Lung (tissue), 12 donors: ENCODE data around the gene RIPK3. TPM values are rescaled to one million over a fixed set of nuclear protein-coding genes. Genes with fewer than 3 reads are reported as not detected.

Source experiments
- ATAC-seq: fragments of 200-7000 bp; cut with Tn5 transposase; one replicate; pipeline ENCODE4 v1.9.1; 2020; ENCODE audit warnings: moderate number of reproducible peaks; ENCODE audit not compliant: insufficient read depth, low FRiP score
- DNase-seq, 3 donors: peaks; one replicate each; pipeline ENCODE4 v3.0.0-alpha.2; 2013 to 2017
- H3K27ac ChIP-seq, 2 donors: one replicate each; pipeline ENCODE4 v1.5.1; 2013; ENCODE audit warnings: mild to moderate bottlenecking in 2 of 2, moderate library complexity in 2 of 2, control low read depth in 1 of 2, inconsistent platforms in 1 of 2, low read depth in 1 of 2, low read length in 1 of 2
- H3K27me3 ChIP-seq, 3 donors: one replicate each; pipeline ENCODE4 v1.5.1; 2013; ENCODE audit warnings: low read length in 2 of 3; ENCODE audit not compliant: control insufficient read depth in 3 of 3, insufficient read depth in 3 of 3
- H3K36me3 ChIP-seq, 4 donors: one replicate each; pipeline ENCODE4 v1.5.1; 2013; ENCODE audit warnings: low read length in 4 of 4, mild to moderate bottlenecking in 1 of 4, moderate library complexity in 1 of 4; ENCODE audit not compliant: control insufficient read depth in 4 of 4, insufficient read depth in 4 of 4
- H3K4me1 ChIP-seq, 5 donors: one replicate each; pipeline ENCODE4 v1.5.1; 2013; ENCODE audit warnings: low read length in 5 of 5, mild to moderate bottlenecking in 2 of 5, moderate library complexity in 1 of 5; ENCODE audit not compliant: control insufficient read depth in 5 of 5, insufficient read depth in 5 of 5
- H3K4me3 ChIP-seq: one replicate; pipeline ENCODE4 v1.5.1; 2013; ENCODE audit warnings: mild to moderate bottlenecking, control low read depth, moderate library complexity
- H3K9ac ChIP-seq, 2 donors: one replicate each; pipeline ENCODE4 v1.5.1; 2013; ENCODE audit warnings: low read length in 2 of 2, control low read depth in 1 of 2; ENCODE audit not compliant: insufficient read depth in 1 of 2
- H3K9me3 ChIP-seq, 4 donors: one replicate each; pipeline ENCODE4 v1.5.1; 2013; ENCODE audit warnings: low read length in 3 of 4, mild to moderate bottlenecking in 1 of 4, moderate library complexity in 1 of 4; ENCODE audit not compliant: control insufficient read depth in 4 of 4, insufficient read depth in 3 of 4
- CTCF ChIP-seq: IDR thresholded peaks from 2 replicates; pipeline ENCODE4 v1.5.1; 2012; ENCODE audit warnings: mild to moderate bottlenecking; ENCODE audit errors: control extremely low read depth, extremely low read depth
- WGBS, 2 donors: extraction: QIAGEN DNeasy Blood & Tissue Kit; methylation state at CpG; one replicate each; pipeline ENCODE4 v1.1.7; 2013; 5-methylcytosine and 5-hydroxymethylcytosine counted together
- polyA plus RNA-seq, 2 donors: library from polyadenylated mRNA; stranded (reverse); fragments of 200-250 nt; gene quantifications; one replicate each; pipeline ENCODE4 v1.2.1, GENCODE V29; 2013
- total RNA-seq, 2 donors: library from RNA; depleted of rRNA in 1 of 2; stranded (reverse); fragments of >200 nt in 1 of 2; gene quantifications; one replicate each; pipeline ENCODE4 v1.2.1, GENCODE V29; 2014 to 2021
- donor health status: control.
- donor health status: control.
- donor health status: Bipolar disorder and iron deficiency.
- donor health status: healthy.
- donor health status: DM: yes; HTN: yes; CAD: no.

Gene RIPK3
- total and polyA plus RNA-seq, 4 donors: 6.4 to 26.0 (median 18.2) TPM

- DNase-seq (no peak), ATAC-seq (no peak)
- Histone ChIP-seq H3K9ac (no peak overlapping the region), H3K27ac (peak overlapping the region in 1 of 2 donors; percentile 70), H3K27me3 (peaks cover 0 to 36% (median 23%) of the 10 kb centered on the region in 3 donors), H3K9me3 (no peaks in the 10 kb centered on the region), H3K36me3 (no peaks in the 10 kb centered on the region), H3K4me1 (peaks cover 2 to 45% (median 8%) of the 10 kb centered on the region in 5 donors), H3K4me3 (no peak overlapping the region)
- TF ChIP-seq CTCF: no peak
- WGBS, 2 donors: 63 to 73% methylated on average over 10 of the region's 10 CpGs
Observed at GRCh38 chr14:24315243-24315806, 24.5 kb downstream of the RIPK3 start.

DNA sequence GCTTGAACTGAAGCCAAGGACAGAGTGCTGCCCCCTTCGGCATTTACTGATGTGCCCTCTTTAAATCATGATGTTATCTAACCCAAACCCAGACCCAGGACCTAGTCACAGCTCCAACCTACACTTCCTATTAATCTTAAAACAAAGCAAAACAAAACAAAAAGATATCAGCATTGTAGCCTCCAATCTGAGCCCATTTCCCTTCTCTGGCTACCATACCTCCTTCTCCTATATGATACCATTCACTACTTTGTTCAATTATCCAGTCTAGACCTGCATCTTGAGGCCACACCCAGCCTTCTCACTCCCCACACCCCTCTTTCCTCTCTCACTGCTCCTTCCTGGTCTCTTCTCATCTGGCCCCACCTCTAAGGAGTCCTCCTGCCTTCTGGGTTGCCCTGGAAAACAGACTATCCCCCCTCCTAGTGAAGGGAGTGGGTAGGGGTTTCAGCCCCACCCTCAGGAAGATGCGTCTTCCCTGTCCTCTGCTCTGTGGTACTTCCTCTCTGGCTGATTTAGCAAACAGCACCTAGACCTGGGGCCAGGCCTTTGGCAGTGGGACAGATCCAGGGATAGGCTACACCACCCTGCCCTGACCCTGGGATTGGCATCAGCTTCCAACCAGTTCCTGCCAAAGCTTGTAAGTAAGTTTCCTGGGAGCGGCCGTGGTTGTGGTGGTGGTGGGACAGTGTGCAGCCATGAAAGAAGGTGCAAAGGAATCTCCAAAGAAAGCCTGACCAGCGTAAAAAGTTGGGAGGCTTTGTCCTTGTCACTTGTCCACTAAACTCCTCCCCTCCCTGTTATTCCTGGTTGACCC lies 25.2 kb downstream of the RIPK3 start:
- ATAC-seq: no peak
- no peaks in the 10 kb centered on the region for H3K36me3 ChIP-seq
- H3K27me3 ChIP-seq: peaks cover 0 to 32% (median 23%) of the 10 kb centered on the region in 3 donors
- peak overlapping the region; percentile 11 to 70 for H3K27ac ChIP-seq
- H3K9ac ChIP-seq: no peak overlapping the region
- no peaks in the 10 kb centered on the region for H3K9me3 ChIP-seq
- peaks cover 9 to 52% (median 11%) of the 10 kb centered on the region in 5 donors for H3K4me1 ChIP-seq
- WGBS, 2 donors: 55 to 61% methylated on average over 5 of the region's 5 CpGs
- no peak for TF ChIP-seq CTCF
- DNase-seq: no peak
- no peak overlapping the region for H3K4me3 ChIP-seq

DNA sequence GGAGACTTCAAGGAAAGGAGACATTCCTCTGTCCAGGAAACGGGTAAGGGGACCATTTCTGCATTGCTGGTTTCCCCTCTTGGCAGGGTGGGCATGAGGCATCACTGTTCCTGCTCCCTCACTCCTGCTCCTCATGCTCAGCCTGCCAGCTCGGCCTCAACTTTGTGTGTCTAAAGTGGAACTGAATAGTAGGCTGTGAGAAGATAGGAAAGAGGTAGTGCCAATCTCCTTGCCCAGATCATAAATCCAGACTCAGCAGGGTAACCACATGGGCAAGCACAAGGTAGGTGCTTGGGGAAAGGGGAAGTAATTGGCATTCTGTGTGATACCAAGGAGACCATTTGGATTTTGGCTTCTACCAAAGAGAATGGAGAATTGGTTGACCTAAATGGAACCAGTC lies 25.9 kb downstream of the RIPK3 start:
- no peaks in the 10 kb centered on the region for H3K9me3 ChIP-seq
- DNase-seq: no peak
- H3K9ac ChIP-seq: no peak overlapping the region
- WGBS, 2 donors: 28 to 63% methylated on average over 2 of the region's 2 CpGs
- H3K4me3 ChIP-seq: no peak overlapping the region
- H3K27me3 ChIP-seq: peaks cover 0 to 30% (median 20%) of the 10 kb centered on the region in 3 donors
- H3K27ac ChIP-seq: peak overlapping the region in 1 of 2 donors; percentile 61
- peaks cover 9 to 53% (median 11%) of the 10 kb centered on the region in 5 donors for H3K4me1 ChIP-seq
- TF ChIP-seq CTCF: no peak
- no peak for ATAC-seq
- no peaks in the 10 kb centered on the region for H3K36me3 ChIP-seq
